HUES6 (cell line): ENCODE results near the gene PARP11.

Experiments used
- H3K27ac ChIP-seq: 2 replicates; pipeline ENCODE4 v1.7.0; 2013; ENCODE audit warnings: low read depth, mild to moderate bottlenecking, low read length, inconsistent platforms
- H3K27me3 ChIP-seq: 2 replicates; pipeline ENCODE4 v1.6.1; 2013; ENCODE audit warnings: low read length; ENCODE audit not compliant: control insufficient read depth, insufficient read depth
- H3K36me3 ChIP-seq: 2 replicates; pipeline ENCODE4 v1.6.1; 2013; ENCODE audit warnings: low read length; ENCODE audit not compliant: control insufficient read depth, insufficient read depth
- H3K4me1 ChIP-seq: 2 replicates; pipeline ENCODE4 v1.6.1; 2013; ENCODE audit warnings: low read length; ENCODE audit not compliant: control insufficient read depth, insufficient read depth
- H3K4me3 ChIP-seq: 2 replicates; pipeline ENCODE4 v1.5.1; 2013; ENCODE audit warnings: low read depth, low read length
- H3K9ac ChIP-seq: one replicate; pipeline ENCODE4 v1.6.1; 2013; ENCODE audit warnings: mild to moderate bottlenecking, low read length
- H3K9me3 ChIP-seq: 2 replicates; pipeline ENCODE4 v1.6.1; 2013; ENCODE audit warnings: low read depth, low read length; ENCODE audit not compliant: control insufficient read depth, insufficient read depth

PARP11 gene

DNA sequence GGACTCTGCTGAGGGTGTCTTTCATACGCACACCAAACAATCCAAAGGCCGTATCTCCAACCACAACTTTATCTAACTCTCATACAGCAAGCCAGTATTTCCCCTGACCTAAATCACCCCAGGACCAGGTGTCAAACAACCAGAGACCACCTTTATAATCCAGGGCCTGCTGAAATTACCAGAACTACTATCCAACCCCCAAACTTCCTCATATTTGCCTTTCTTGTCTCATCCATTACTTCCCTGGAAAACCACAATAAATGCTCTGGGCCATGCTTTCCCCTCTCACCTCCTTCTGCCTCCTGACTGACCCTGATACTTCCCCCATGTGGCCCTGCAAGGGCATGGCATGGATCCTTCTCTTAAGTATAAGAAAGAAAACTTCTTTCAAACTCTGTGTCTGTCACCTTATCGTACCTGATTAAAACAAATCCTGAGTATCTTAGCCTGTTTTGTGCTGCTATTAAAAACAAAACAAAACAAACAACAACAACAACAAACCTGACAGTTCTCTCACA lies 75.6 kb downstream of the PARP11 start:
- H3K4me1 ChIP-seq: peaks cover 6% of the 10 kb centered on the region
- H3K27ac ChIP-seq: no peak overlapping the region

DNA sequence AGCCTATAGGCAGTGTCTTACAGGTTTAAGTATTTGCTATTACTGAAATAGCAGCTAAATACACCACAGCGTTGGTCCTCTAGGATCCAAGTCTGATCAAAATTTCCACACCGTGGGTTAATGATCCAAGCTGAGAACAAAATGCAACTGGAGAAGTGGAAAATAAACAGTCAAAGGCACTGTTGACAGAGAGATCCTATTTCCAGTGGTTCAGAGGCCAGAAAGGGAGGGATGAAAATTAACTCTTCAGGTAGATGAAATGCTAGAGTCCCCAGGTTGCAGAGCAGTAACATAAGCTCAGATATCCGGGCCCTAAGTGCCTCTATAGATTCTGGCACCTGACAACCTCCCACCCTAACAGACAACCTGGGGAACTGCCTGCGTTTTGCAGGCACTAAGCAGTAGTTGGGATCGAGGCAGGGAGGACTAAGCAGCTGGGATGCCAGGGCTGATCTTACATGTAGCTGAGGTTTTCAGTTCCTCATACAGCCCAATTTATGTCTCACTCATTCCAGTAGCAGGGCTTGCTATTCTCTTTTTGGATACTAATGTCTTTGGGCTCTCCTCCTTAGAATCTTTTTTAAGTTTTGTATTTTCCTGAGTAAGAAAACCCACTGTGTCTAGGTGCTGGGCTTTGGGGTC lies 77.6 kb downstream of the PARP11 start:
- H3K4me3 ChIP-seq: no peak overlapping the region
- no peaks in the 10 kb centered on the region for H3K27me3 ChIP-seq
- H3K36me3 ChIP-seq: peaks cover 3% of the 10 kb centered on the region; the same call in 1 of the 2 replicates
- H3K4me1 ChIP-seq: peaks cover 7% of the 10 kb centered on the region
- H3K9me3 ChIP-seq: no peaks in the 10 kb centered on the region
- H3K9ac ChIP-seq: no peak overlapping the region
- no peak overlapping the region for H3K27ac ChIP-seq

More for the DNA sequence above, 75.6 kb downstream of the PARP11 start:
- no peaks in the 10 kb centered on the region for H3K27me3 ChIP-seq
- no peak overlapping the region for H3K4me3 ChIP-seq
- H3K36me3 ChIP-seq: peaks cover 3% of the 10 kb centered on the region; the same call in 1 of the 2 replicates
- H3K9me3 ChIP-seq: no peaks in the 10 kb centered on the region
- H3K9ac ChIP-seq: no peak overlapping the region

- peaks cover 3% of the 10 kb centered on the region; the same call in 1 of the 2 replicates for H3K36me3 ChIP-seq
- no peaks in the 10 kb centered on the region for H3K27me3 ChIP-seq
- H3K9ac ChIP-seq: no peak overlapping the region
These were observed 78.1 kb downstream of the PARP11 start for GRCh38 chr12:3795066-3795465.

DNA sequence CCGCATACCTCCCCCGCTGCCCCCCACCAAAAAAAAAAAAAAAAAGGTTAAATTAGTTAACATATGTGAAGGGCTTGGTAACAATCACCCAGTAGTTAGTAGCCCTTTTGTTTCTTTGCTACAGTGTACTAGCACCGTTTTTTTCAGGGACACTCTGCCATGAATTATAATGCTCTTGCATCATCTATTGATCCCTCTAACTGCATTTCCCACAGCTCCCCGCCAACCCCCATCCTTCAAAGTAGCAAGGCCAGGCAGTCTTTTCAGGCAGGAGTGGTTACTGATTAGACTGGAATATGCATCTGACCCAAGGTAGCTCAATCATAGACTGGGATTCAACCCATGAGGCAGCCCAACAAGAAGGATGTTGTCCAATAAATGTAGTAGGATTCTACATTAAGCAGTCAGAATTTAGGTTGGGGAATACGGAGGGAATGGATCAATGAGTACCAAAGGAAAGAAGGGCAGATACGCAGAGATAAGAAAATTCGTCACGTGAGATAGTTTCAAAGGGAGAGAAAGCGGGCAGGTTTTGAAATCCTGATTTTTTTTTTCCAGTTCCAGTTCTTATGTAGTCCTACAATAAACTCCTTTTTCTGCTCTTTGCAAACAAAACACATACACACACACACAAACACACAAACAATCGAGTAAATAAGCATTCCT lies 80.4 kb downstream of the PARP11 start:
- no peak overlapping the region for H3K9ac ChIP-seq
- H3K36me3 ChIP-seq: no peaks in the 10 kb centered on the region
- H3K4me1 ChIP-seq: peaks cover 13% of the 10 kb centered on the region
- H3K9me3 ChIP-seq: no peaks in the 10 kb centered on the region
- H3K27me3 ChIP-seq: no peaks in the 10 kb centered on the region
- no peak overlapping the region for H3K27ac ChIP-seq
- H3K4me3 ChIP-seq: no peak overlapping the region

More at GRCh38 chr12:3795066-3795465, 78.1 kb downstream of the PARP11 start:
- H3K9me3 ChIP-seq: no peaks in the 10 kb centered on the region
- H3K4me1 ChIP-seq: peaks cover 7% of the 10 kb centered on the region
- no peak overlapping the region for H3K4me3 ChIP-seq
- H3K27ac ChIP-seq: no peak overlapping the region

GRCh38 chr12:3791256-3791874 lies 81.8 kb downstream of the PARP11 start:
- H3K27ac ChIP-seq: no peak overlapping the region
- H3K9ac ChIP-seq: no peak overlapping the region
- H3K36me3 ChIP-seq: no peaks in the 10 kb centered on the region
- H3K9me3 ChIP-seq: no peaks in the 10 kb centered on the region
- H3K27me3 ChIP-seq: no peaks in the 10 kb centered on the region
- H3K4me1 ChIP-seq: peaks cover 13% of the 10 kb centered on the region
- H3K4me3 ChIP-seq: no peak overlapping the region

GRCh38 chr12:3790642-3791041 lies 82.6 kb downstream of the PARP11 start:
- Histone ChIP-seq H3K27ac (no peak overlapping the region), H3K4me1 (peaks cover 13% of the 10 kb centered on the region), H3K9me3 (no peaks in the 10 kb centered on the region), H3K36me3 (no peaks in the 10 kb centered on the region), H3K27me3 (no peaks in the 10 kb centered on the region), H3K4me3 (no peak overlapping the region), H3K9ac (no peak overlapping the region)

DNA sequence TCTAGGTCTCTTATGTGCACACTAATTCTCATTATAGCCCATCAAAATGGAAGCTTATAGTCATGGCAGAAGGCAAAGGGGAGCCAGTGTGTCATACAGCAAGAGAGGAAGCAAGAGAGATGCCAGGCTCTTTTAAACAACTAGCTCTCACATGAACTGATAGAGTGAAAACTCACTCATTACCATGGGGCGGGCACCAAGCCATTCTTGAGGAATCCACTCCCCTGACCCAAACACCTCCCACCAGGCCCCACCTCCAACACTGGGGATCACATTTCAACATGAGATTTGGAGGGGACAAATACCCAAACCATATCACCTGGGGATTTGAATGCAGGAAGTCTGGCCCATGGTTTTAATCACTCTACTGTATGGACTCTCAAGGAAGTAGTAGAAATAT lies 83.4 kb downstream of the PARP11 start:
- H3K9me3 ChIP-seq: no peaks in the 10 kb centered on the region
- no peaks in the 10 kb centered on the region for H3K36me3 ChIP-seq
- H3K27me3 ChIP-seq: no peaks in the 10 kb centered on the region
- peaks cover 13% of the 10 kb centered on the region for H3K4me1 ChIP-seq
- no peak overlapping the region for H3K27ac ChIP-seq
- H3K9ac ChIP-seq: no peak overlapping the region
- H3K4me3 ChIP-seq: no peak overlapping the region

DNA sequence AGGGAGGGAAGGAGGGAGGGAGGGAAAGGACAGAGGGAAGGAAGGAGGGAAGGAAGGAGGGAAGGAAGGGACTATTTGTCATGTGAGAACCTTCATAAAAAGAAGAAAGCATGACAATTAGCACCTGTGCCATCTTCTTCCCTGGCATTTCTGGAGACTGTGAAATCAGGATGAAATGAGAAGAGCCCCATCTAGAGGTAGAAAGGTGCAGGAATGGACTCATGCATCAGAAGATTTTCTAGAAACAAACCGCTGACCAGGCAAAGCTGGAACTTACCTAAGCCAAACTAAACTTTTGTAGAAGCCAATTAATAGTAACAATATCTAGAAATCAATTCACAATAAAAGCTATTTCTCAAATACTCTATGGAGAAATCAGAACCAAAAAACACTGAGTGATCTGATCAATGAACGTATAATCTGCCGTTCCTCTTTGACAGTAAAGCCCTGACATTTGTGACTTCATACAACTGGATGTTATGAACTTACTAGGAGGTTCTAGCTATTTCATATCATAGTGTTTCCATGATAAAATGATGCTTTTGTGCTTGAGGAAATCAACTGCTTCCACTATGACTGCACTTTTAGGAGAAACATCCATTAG lies 95.9 kb downstream of the PARP11 start:
- H3K9ac ChIP-seq: no peak overlapping the region

DNA sequence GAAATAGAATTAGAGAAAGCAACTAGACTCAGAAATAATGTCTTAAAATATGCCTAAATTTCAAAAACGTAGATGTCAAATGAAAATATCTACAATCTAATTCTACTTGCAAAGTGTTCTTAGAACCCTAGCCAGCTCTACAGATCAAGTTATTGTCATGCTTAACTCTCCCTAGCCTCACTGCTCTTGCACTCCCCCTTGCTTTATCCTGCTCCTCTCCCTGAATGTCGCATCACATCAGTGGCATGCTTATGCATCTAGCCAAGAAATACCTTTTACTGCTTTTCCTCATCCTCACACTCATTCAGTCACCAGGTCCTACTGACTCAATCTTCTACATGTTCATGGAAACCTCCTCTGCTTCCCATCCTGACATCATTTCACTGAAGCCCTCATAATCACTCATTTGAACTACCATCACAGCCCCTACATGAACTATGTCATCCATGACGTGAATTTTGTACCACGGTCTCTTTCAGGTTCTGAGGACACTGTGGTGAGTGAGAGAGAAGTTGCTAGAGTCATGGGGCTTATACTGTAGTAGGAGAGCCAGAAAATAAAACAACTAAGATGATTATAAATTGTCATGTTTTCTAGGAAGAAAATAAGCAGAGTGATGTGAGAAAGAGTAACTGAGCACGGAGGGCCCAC lies 97.7 kb downstream of the PARP11 start:
- H3K4me1 ChIP-seq: no peaks in the 10 kb centered on the region
- no peaks in the 10 kb centered on the region for H3K9me3 ChIP-seq
- H3K36me3 ChIP-seq: no peaks in the 10 kb centered on the region
- H3K9ac ChIP-seq: no peak overlapping the region
- H3K27me3 ChIP-seq: no peaks in the 10 kb centered on the region
- H3K4me3 ChIP-seq: no peak overlapping the region
- no peak overlapping the region for H3K27ac ChIP-seq

More for the DNA sequence above, 95.9 kb downstream of the PARP11 start:
- no peaks in the 10 kb centered on the region for H3K4me1 ChIP-seq
- no peak overlapping the region for H3K4me3 ChIP-seq
- H3K27me3 ChIP-seq: no peaks in the 10 kb centered on the region
- no peaks in the 10 kb centered on the region for H3K36me3 ChIP-seq
- H3K27ac ChIP-seq: no peak overlapping the region
- no peaks in the 10 kb centered on the region for H3K9me3 ChIP-seq

GRCh38 chr12:3772380-3772779 lies 100.8 kb downstream of the PARP11 start:
- Histone ChIP-seq H3K36me3 (no peaks in the 10 kb centered on the region), H3K27ac (no peak overlapping the region), H3K4me3 (no peak overlapping the region), H3K9me3 (no peaks in the 10 kb centered on the region), H3K27me3 (no peaks in the 10 kb centered on the region), H3K9ac (no peak overlapping the region), H3K4me1 (no peaks in the 10 kb centered on the region)
